BJ (cell line): Measurements from ENCODE around the gene CCR3. TPM values are rescaled to one million over a fixed set of nuclear protein-coding genes. Genes with fewer than 3 reads are reported as not detected.

ENCODE experiments used
- CTCF ChIA-PET: fragments of 350-600 bp; formaldehyde crosslinking; extraction: SDS; loops from one replicate; lab custom pipeline; 2021; ENCODE audit warnings: antibody characterized with exemption, inconsistent platforms; lab: Yijun Ruan, JAX
- POLR2A ChIA-PET: fragments of 300-600 bp; sonication (Branson Sonifier 250); formaldehyde crosslinking; extraction: SDS; loops from one replicate; lab custom pipeline; 2021; ENCODE audit warnings: antibody characterized with exemption; lab: Charles Lee
- DNase-seq: peaks from one replicate; pipeline ENCODE4 v3.0.0-alpha.2; 2011; ENCODE audit warnings: low read depth
- H3K27me3 ChIP-seq: 2 replicates; pipeline ENCODE4 v1.6.0; 2011; ENCODE audit warnings: low read length; ENCODE audit not compliant: control insufficient read depth, insufficient read depth
- H3K36me3 ChIP-seq: 2 replicates; pipeline ENCODE4 v1.5.1; 2011; ENCODE audit warnings: low read length; ENCODE audit not compliant: control insufficient read depth, insufficient read depth
- H3K4me3 ChIP-seq: 2 replicates; pipeline ENCODE4 v1.5.1; 2011; ENCODE audit warnings: low read depth, mild to moderate bottlenecking, control low read depth, low read length
- CTCF ChIP-seq: IDR thresholded peaks from 2 replicates; pipeline ENCODE4 v1.5.1; 2011; ENCODE audit warnings: low read depth, mild to moderate bottlenecking, control low read depth, inconsistent platforms, low read length, moderate library complexity; ENCODE audit not compliant: insufficient read depth
- polyA plus RNA-seq: library from polyadenylated mRNA; depleted of rRNA; stranded (reverse); fragments of >200 nt; gene quantifications from 2 replicates; pipeline ENCODE4 v1.2.3, GENCODE V29; 2011

The CCR3 gene
- polyA plus RNA-seq, 1 experiment, result not detected

GRCh38 chr3:46297658-46298423 is 55.6 kb downstream of the CCR3 start:
- no peaks in the 10 kb centered on the region for H3K36me3 ChIP-seq
- peaks cover 3% of the 10 kb centered on the region for H3K27me3 ChIP-seq
- ChIA-PET CTCF (no interaction called here), POLR2A (interaction anchor here (0.6 kb wide), 1 partner anchor 1957 kb away, joined by 3 read pairs; no protein-coding TSS in a partner anchor)
- no peak for TF ChIP-seq CTCF
- no peak for DNase-seq
- no peak overlapping the region for H3K4me3 ChIP-seq

- no peak for DNase-seq
- TF ChIP-seq CTCF, result no peak
- ChIA-PET CTCF (interaction anchor here (1.2 kb wide), 1 partner anchor 212 kb away, joined by 3 read pairs; no protein-coding TSS in a partner anchor), POLR2A (no interaction called here)
- H3K27me3 ChIP-seq, result peaks cover 3% of the 10 kb centered on the region; the same call in 1 of the 2 replicates
- H3K36me3 ChIP-seq, result no peaks in the 10 kb centered on the region
- no peak overlapping the region for H3K4me3 ChIP-seq
These were observed 56.8 kb downstream of the CCR3 start for GRCh38 chr3:46298871-46299607.

GRCh38 chr3:46299608-46300460 is 57.6 kb downstream of the CCR3 start:
- no peaks in the 10 kb centered on the region for H3K36me3 ChIP-seq
- peaks cover 3% of the 10 kb centered on the region; the same call in 1 of the 2 replicates for H3K27me3 ChIP-seq
- DNase-seq, result no peak
- TF ChIP-seq CTCF, result no peak
- CTCF ChIA-PET, result interaction anchor here (1.2 kb wide), 1 partner anchor 213 kb away, joined by 3 read pairs; no protein-coding TSS in a partner anchor
- POLR2A ChIA-PET, result no interaction called here
- H3K4me3 ChIP-seq, result no peak overlapping the region

GRCh38 chr3:46300461-46300789 is 58.2 kb downstream of the CCR3 start:
- ChIA-PET CTCF (no interaction called here), POLR2A (no interaction called here)
- Histone ChIP-seq H3K4me3 (no peak overlapping the region), H3K27me3 (peaks cover 3% of the 10 kb centered on the region; the same call in 1 of the 2 replicates), H3K36me3 (no peaks in the 10 kb centered on the region)
- TF ChIP-seq CTCF, result no peak
- no peak for DNase-seq
